DMS79 treated with DMSO at 0.1 percent for 48 hours (cell line): ENCODE results near the gene CD8B2.
"Not testable (repeated sequence)": the region's sequence is repeated elsewhere in the genome, so short reads cannot be mapped to it uniquely, and the experiment has no call there.

Source experiments
- DNase-seq: peaks from one replicate; lab custom pipeline; 2025; lab: John Stamatoyannopoulos, UW

Gene CD8B2

GRCh38 chr2:106511934-106512333 is 24.8 kb downstream of the CD8B2 start:
- not testable (repeated sequence) for DNase-seq

DNA sequence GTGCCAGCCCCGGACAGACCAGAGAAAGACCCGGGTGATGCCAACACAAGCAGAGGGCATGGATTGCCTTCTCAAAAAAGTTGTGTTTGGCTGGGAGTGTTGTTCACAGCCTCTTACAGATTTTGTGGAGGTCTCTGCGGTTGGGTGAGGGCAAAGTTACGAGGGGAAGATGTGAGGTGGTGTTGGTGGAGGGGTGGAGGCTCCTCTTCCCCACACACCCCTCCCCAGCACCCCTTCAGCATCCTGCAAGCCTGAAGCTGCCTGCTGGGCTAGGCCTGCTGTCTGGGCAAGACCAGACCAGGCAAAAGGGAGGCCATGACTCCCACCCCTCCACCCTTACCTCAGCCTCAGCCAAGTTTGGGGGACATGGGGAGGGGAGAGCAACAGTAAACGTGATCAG is 26.2 kb downstream of the CD8B2 start:
- not testable (repeated sequence) for DNase-seq

DNA sequence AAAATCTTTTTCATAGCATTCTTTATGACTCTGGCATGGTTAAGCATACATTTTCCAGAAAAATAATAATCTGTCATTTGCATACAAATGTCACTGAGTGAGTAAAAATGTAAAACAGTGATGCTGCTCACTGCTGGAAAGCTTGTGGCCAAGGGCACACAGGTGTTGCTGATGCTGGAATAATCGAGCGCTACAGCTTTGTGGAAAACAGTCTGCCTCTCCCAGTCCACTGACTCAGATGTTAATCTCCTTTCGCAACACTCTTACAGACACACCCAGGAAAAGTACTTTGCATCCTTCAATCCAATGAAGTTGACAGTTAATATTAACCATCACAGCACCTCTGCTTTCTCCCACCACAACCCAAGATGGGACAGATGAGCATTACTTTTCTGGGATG is 27.7 kb downstream of the CD8B2 start:
- not testable (repeated sequence) for DNase-seq

DNA sequence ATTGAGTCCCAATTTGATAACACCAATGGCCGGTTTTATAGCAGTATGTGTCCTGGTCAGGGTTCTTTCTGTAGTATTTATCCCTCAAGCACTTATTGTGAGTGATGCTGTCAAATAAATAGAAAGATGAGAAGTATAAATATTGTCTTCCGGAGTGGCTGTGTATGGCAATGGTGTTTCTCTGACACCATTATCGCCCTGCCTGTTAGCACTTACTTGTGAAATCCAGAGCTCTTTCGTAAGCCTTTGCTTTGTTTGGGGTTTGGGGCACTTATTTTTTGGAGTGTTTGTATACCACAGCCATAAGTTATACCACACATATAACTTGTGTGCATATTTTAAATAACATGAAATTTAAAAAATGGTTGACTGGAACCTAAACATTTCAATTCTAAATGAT is 29.3 kb downstream of the CD8B2 start:
- DNase-seq, result no peak

- DNase-seq, result no peak
Observed at GRCh38 chr2:106516864-106517263, 29.7 kb downstream of the CD8B2 start.

GRCh38 chr2:106517329-106517728 is 30.2 kb downstream of the CD8B2 start:
- DNase-seq, result no peak

DNA sequence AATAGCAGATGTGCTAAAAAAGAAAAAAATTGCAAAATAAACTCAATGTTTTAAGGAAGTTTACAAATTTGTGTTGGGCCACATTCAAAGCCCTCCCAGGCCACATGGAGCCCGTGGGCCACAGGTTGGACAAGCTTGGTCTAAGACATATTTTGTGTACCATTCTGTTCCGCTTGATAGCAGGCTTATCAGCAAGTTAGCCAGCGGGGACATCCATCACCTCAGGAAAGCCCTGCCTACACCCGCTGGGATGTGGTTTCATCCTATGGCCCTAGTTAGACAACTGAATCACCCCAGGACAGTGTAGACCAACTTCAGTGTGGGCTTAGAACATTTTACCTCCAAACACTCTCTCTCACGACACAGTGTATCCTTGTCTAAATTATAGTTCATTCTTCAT is 32.6 kb downstream of the CD8B2 start:
- DNase-seq, result no peak

GRCh38 chr2:106521016-106521415 is 33.9 kb downstream of the CD8B2 start:
- no peak for DNase-seq

DNA sequence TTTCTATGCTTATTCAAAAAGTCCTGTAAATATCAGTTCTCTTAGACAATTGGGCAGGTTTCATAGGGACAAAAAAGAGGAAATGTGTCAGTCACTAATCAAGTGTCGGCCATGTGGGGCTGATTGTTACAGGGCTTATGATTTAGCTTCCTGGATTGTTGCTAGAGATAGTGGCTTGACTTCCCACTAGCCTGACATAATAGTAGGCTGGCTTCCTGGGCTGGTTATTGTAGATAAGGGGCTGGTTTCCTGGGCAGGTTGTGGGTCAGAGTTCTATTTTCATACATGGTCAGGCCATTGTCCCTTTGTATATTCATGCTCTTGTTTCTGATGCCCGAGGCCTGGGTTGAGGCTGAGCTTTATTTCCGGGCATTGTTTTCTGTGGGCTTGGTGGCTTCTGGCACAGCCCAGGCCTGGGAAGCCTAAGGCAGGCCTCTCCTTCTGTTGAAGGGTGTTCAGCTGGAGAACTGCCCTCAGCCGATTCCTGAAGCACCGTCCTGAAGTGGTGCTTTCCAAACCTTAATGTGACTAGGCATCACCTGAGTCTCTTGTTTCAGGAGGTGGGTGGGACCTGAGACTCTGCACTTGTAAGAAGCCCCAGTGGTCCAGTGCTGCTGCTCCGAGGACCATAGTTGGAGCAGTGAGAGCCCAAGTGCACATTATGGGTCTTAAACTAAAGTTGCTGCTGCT is 37.0 kb downstream of the CD8B2 start:
- peak; percentile 67 for DNase-seq

DNA sequence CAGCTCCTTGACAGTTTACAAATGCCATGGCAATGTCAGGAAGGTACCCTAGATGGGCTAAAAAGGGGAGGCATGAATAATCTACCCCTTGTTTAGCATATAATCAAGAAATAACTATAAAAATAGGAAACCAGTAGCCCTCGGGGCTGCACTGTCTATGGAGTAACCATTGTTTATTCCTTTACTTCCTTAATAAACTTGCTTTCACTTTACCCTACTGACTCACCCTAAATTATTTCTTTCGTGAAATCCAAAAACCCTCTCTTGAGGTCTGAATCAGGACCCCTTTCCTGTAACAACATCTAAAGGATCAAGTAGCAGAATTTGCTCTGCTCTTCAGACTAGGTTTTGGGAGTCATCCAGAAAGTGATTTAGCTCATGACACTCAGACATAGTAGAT is 43.7 kb downstream of the CD8B2 start:
- no peak for DNase-seq

DNA sequence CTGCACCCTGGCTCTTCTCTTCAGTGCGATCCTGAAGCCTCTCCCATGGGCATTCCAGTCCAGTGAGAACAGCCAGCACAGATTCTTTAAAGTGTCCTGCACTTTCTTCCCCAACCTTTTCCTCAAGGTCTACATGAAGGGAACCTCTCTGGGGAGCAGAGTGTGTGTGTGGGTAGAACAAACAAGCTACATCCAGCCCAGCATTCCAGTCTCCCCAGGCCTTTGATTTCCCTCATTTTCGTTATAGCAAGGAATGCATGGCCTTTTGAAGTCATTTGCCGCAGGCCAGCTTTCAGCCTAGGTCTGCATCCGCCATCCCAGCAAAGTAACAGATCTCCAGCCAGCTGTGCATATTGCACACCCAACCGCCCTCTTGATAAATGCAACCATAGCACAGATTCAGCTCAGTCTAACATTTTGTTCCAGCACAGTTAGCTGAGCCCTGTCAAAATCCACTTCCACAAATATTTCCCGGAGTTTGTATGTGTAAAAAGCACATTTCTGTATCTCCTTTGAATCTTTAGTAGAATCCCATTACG is 44.6 kb downstream of the CD8B2 start:
- DNase-seq, result no peak

- DNase-seq, result no peak
Observed at GRCh38 chr2:106532236-106532635, 45.1 kb downstream of the CD8B2 start.

GRCh38 chr2:106534471-106534870 is 47.3 kb downstream of the CD8B2 start:
- no peak for DNase-seq

DNA sequence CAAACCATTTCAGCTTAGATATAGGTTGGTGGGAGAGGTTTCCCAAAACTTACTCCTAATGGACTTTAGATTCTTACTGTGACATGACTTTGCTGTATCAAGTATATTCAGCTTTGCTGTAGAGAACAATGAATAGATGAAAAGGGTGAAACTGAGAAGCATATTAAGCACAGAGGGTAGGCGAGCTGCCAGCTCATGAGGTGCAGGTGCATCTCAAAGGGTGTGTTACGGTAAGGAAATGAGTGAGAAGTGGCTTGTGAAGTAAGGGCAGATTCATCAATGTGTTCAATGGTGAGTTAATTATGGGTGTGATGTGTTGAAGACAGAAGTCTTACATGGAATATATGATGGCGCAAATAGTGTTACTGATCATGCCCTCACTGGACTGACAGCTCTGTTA is 49.3 kb downstream of the CD8B2 start:
- peak; percentile 14 for DNase-seq

DNA sequence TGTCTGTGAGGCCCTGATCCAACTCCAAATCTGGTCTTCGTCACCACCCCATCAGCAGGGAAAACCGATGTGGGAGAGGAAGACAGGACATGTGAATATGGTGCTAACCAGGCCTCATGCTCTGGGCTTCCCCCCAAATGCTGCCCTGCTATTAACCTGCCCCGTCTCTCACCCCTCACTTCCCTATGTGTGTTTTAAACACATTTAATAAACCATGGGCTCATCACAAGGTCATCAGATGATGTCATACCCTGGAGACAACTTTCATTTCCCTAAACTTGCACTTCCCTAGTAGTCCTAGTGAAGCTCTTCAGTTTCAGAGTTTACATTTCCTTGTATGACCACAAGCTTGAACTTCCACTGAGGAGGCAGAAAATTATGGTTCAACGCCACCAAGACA is 49.9 kb downstream of the CD8B2 start:
- no peak for DNase-seq

DNA sequence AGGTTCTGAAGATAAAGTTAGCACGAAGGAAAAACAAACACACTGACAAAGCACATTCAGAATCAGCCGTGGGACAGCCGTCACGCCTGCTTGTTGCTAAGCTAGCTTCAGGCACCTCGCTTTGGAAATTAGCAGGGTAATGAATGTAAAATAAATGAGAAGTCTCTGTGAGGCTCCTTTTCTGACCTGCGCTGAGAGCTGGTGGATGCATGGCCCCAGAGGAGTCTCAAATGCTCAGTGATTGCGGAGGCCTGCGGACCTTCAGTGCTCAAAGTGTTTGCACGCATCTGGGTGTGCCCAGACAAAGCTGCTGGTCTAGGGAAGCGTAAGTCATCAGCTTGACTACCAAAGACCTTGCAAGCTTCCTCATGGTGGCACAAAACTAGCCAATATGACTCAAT is 50.6 kb downstream of the CD8B2 start:
- DNase-seq, result no peak

GRCh38 chr2:106540886-106541285 is 53.7 kb downstream of the CD8B2 start:
- no peak for DNase-seq

DNA sequence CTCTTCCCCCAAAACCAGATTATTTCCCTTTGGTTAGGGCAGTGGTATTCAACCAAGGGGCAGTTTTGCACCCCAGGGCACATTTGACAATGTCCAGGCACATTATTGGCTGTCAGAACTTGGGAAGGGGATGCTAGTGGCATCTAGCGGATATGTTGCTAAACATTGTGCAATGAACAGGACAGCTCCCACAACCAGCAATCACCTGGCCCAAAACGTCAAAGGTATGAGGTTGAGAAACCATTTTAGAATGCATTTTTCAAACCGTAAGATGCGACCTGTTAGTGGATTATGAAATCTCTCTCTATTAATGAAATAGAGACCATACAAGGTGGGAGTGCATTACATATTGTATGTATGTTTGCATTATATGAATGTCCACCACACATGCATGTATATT is 54.2 kb downstream of the CD8B2 start:
- DNase-seq, result no peak

- peak; percentile 58 for DNase-seq
Observed at GRCh38 chr2:106542746-106543359, 55.7 kb downstream of the CD8B2 start.

DNA sequence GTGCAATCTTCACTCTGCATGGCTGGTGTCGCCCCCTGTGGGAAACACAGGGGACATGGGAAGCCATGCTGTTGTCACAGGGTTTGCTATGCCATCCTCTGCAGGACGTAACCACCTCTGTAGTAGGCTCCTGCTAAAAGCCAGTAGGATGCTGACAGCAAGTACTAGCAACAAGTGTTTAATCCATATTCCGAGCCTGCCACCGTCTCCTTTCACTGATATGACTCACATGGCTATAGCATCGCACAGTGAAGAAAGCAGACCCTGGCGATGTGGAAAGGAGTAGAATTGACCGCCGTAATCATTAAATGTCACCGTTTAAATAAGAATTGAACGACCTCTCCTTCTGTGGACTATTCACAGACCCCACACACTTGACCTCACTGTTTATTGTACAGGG is 57.8 kb downstream of the CD8B2 start:
- DNase-seq, result no peak

- no peak for DNase-seq
Observed at GRCh38 chr2:106546391-106546990, 59.3 kb downstream of the CD8B2 start.

DNA sequence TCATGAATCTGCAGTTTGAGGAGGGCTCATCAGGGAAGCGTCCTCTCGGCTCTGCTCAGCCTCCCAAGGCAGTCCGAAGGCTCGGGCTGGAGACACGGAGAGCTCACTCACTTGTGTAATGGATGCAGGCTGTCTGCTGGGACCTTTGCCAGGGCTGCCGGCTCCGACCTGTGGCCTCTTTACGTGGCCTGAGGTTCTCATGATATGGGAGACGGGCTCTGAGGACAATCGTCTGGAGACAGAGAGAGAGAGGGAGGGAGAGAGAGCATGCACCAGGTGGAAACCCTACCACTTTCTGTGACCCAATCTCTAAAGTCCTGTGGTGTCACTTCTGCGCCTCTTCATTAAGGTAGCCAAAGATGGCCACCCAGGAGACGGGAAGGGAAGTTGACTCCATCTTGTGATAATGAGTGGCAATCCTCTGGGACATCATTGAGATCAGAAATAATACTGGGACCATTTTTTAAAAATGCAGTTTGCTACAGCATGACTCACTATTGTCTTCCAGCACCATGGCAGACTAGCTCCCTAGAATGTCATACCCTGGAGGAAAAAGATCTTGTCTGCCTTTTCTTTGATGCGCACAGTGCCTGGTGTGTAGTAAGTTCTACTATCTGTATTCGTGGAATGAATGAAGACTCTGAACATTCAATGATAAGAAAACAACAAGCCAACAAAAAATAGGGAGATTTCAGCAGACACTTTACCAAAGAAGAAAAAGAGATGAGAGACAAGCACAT is 60.2 kb downstream of the CD8B2 start:
- DNase-seq, result no peak
